HUDEP-2 (cell line): ENCODE data around the gene AP5S1.
"Not testable (repeated sequence)": the region's sequence is repeated elsewhere in the genome, so short reads cannot be mapped to it uniquely, and the experiment has no call there.

ENCODE experiments used
- DNase-seq, 76 experiments: peaks; one replicate each; lab custom pipeline; 2025; ENCODE audit not compliant: unreplicated experiment in 76 of 76; lab: John Stamatoyannopoulos, UW

The AP5S1 gene

DNA sequence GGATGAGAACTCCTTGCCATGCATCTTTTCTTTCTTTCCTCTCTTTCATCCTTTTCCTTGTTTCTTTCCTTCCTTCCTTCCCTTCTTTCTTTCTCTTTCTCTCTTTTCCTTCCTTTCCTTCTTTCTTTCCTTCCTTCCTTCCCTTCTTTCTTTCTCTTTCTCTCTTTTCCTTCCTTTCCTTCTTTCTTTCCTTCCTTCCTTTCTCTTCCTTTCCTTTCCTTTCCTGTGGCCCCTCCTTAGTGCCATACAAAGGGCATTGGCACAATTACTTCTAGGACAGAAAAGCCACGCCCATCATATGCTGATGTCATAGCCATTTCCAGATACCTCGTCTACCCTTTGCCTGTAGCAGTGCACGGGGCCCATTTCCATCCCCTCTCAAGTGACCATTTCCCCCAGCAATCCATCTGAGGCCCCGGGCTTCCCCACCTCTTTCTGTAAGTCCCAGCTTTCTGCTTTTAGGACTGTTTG lies 31.6 kb upstream of the AP5S1 start:
- DNase-seq = peak in 12 of 76 experiments; percentile 7 to 39 (median 17)

GRCh38 chr20:3789201-3789600 lies 31.1 kb upstream of the AP5S1 start:
- DNase-seq = not testable (repeated sequence)

- not testable (repeated sequence) for DNase-seq
Observed at GRCh38 chr20:3794168-3794567, 26.2 kb upstream of the AP5S1 start.

- DNase-seq = no peak
Observed at GRCh38 chr20:3794701-3795420, 25.5 kb upstream of the AP5S1 start.

GRCh38 chr20:3795511-3796468 lies 24.6 kb upstream of the AP5S1 start, which contains the start of gene CDC25B:
CDC25B (plus strand) TSS chr20:3796310; CDS start chr20:3796532, 222 bp downstream.
- peak in 72 of 76 experiments; percentile 39 to 94 (median 80) for DNase-seq

- DNase-seq = no peak
Observed at GRCh38 chr20:3796477-3797225, 23.7 kb upstream of the AP5S1 start.

GRCh38 chr20:3797226-3797545 lies 23.2 kb upstream of the AP5S1 start:
- no peak for DNase-seq

GRCh38 chr20:3797592-3798372 lies 22.6 kb upstream of the AP5S1 start:
- peak in 8 of 76 experiments; percentile 4 to 31 (median 16) for DNase-seq

DNA sequence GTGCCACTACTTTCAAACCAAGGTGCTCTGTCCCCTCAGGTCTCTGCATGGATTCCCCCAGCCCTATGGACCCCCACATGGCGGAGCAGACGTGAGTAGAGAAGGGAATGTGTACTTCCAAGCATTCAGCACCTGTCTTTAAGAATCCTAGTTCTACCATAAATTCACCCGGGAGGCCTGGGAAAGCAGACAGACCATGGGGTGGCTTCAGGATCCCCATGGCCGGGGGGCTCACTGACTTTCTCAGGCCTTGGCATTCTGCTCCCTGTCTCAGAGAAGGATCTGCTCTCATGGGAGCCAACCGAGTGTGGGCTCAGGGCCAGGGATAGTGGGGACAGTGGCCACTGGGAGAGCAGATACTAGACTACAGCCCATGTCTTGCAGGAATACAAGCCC lies 22.0 kb upstream of the AP5S1 start:
- DNase-seq = no peak

DNA sequence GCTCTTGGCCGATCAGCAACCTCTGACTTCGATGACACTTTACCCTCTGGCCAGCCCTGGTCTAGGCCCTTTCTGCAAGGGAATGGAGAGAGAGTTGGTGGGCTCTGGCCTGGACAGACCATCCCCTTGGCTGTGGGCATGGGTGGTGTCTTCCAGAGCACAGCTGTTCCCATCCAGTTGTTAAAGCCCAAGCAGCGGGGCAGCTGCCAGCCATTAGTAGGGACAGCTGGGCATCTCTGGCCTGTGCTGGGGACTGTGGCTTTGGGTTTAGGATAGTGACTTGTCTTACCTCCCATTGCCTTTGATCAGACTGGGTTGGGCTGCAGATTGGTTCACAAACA lies 21.5 kb upstream of the AP5S1 start:
- DNase-seq = no peak

GRCh38 chr20:3800256-3800877 lies 20.0 kb upstream of the AP5S1 start:
- DNase-seq = no peak

DNA sequence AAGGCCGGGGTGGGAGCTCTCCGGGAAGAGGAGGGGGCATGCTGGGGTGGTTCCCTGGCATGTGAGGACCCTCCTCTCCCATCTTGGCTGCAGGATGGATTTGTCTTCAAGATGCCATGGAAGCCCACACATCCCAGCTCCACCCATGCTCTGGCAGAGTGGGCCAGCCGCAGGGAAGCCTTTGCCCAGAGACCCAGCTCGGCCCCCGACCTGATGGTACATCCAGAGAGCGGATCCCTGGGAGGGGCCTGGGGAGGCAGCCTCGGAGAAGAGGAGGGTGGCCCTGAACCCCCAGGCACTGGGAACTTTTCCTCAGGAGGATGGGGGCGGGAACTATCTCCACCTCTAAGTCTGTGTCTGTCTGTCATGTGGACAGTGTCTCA lies 19.5 kb upstream of the AP5S1 start:
- DNase-seq = no peak

GRCh38 chr20:3801299-3801698 lies 19.0 kb upstream of the AP5S1 start:
- DNase-seq = no peak

DNA sequence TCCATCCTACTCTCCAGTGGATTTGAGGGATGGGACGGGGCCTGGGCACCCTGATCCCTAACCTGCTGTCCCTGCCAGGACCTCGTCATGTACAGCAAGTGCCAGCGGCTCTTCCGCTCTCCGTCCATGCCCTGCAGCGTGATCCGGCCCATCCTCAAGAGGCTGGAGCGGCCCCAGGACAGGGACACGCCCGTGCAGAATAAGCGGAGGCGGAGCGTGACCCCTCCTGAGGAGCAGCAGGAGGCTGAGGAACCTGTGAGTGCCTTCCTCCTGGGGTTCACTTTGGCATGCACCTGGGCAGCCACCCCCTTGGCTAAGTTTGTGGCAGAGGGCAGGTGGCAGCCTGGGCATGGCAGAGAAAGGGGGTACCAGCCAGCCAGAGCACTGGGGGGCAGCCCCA lies 18.5 kb upstream of the AP5S1 start:
- no peak for DNase-seq

GRCh38 chr20:3802524-3803239 lies 17.7 kb upstream of the AP5S1 start:
- DNase-seq = no peak

- no peak for DNase-seq
Observed at GRCh38 chr20:3803289-3803688, 17.1 kb upstream of the AP5S1 start.

GRCh38 chr20:3803854-3804253 lies 16.5 kb upstream of the AP5S1 start:
- no peak for DNase-seq

DNA sequence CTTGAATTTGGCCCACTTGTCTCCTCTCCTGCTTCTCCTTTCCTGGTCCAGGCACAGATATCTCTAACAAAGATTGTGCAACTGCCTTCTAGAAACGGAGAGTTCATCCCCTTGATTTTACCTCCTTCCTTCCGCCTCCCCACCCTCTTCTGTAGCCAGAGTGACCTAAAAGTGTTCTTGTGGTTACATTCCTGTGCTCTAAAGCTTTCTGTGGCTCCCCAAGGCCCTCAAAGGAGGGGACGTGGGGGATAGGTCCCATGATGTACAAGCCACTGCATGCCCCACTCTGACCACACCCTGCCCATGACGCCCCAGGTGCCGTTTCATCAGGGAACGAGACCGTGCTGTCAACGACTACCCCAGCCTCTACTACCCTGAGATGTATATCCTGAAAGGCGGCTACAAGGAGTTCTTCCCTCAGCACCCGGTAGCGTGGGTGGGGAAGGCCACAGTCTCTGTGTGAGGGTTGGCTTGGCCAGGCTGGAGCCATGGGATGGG lies 16.0 kb upstream of the AP5S1 start:
- DNase-seq = no peak

DNA sequence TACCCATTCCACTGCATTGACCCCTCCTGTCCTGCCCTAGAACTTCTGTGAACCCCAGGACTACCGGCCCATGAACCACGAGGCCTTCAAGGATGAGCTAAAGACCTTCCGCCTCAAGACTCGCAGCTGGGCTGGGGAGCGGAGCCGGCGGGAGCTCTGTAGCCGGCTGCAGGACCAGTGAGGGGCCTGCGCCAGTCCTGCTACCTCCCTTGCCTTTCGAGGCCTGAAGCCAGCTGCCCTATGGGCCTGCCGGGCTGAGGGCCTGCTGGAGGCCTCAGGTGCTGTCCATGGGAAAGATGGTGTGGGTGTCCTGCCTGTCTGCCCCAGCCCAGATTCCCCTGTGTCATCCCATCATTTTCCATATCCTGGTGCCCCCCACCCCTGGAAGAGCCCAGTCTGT lies 15.6 kb upstream of the AP5S1 start:
- no peak for DNase-seq
